Right atrium auricular region (tissue), 2 donors: ENCODE measurements around the gene SLCO1B1. TPM values are rescaled to one million over a fixed set of nuclear protein-coding genes. Genes with fewer than 3 reads are reported as not detected.
"Not testable (repeated sequence)": the region's sequence is repeated elsewhere in the genome, so short reads cannot be mapped to it uniquely, and the experiment has no call there.

Experiments
- DNase-seq: peaks from one replicate; pipeline ENCODE4 v3.0.0-alpha.2; 2019; ENCODE audit warnings: low spot score
- H3K27ac ChIP-seq, 2 donors: fragments of 200-600 bp; sonication (generic); 1 replicate in 1 of 2; 2 replicates in 1 of 2; pipeline ENCODE4 v1.5.1; 2016 to 2019
- H3K27me3 ChIP-seq, 2 donors: fragments of 200-600 bp; sonication (generic); one replicate each; pipeline versions ENCODE4 v1.5.1 to v1.6.0; 2017 to 2019
- H3K36me3 ChIP-seq: fragments of 200-600 bp; sonication (generic); one replicate; pipeline ENCODE4 v1.5.1; 2016
- H3K4me1 ChIP-seq, 2 donors: fragments of 200-600 bp; sonication (generic); one replicate each; pipeline versions ENCODE4 v1.5.1 to v1.6.0; 2017 to 2019
- H3K4me3 ChIP-seq, 2 donors: fragments of 200-600 bp; sonication (generic); 1 replicate in 1 of 2; 2 replicates in 1 of 2; pipeline ENCODE4 v1.5.1; 2017 to 2019; ENCODE audit warnings: mild to moderate bottlenecking in 1 of 2, moderate library complexity in 1 of 2
- H3K9me3 ChIP-seq, 2 donors: fragments of 200-600 bp; sonication (generic); one replicate each; pipeline ENCODE4 v1.5.1; 2019
- total RNA-seq, 2 donors: library from RNA; depleted of rRNA; stranded (reverse); fragments of >200 nt; gene quantifications; one replicate each; pipeline ENCODE4 v1.1.0, GENCODE V29; 2016
- TF ChIP-seq, protein P1 (sequence below), 2 donors: fragments of 200-600 bp; sonication (generic); IDR thresholded peaks; one replicate each; pipeline ENCODE4 v1.5.1; 2019; ENCODE audit warnings: antibody characterized with exemption in 2 of 2

SLCO1B1 gene
- total RNA-seq, 2 donors from 2014 or later: not detected

GRCh38 chr12:21129351-21129750 is 1.6 kb upstream of the SLCO1B1 start:
- Histone ChIP-seq H3K27me3 (no peaks in the 10 kb centered on the region), H3K27ac (no peak overlapping the region), H3K9me3 (no peaks in the 10 kb centered on the region), H3K36me3 (no peaks in the 10 kb centered on the region), H3K4me3 (no peak overlapping the region), H3K4me1 (no peaks in the 10 kb centered on the region)
- DNase-seq: no peak
- TF ChIP-seq, protein P1, sequence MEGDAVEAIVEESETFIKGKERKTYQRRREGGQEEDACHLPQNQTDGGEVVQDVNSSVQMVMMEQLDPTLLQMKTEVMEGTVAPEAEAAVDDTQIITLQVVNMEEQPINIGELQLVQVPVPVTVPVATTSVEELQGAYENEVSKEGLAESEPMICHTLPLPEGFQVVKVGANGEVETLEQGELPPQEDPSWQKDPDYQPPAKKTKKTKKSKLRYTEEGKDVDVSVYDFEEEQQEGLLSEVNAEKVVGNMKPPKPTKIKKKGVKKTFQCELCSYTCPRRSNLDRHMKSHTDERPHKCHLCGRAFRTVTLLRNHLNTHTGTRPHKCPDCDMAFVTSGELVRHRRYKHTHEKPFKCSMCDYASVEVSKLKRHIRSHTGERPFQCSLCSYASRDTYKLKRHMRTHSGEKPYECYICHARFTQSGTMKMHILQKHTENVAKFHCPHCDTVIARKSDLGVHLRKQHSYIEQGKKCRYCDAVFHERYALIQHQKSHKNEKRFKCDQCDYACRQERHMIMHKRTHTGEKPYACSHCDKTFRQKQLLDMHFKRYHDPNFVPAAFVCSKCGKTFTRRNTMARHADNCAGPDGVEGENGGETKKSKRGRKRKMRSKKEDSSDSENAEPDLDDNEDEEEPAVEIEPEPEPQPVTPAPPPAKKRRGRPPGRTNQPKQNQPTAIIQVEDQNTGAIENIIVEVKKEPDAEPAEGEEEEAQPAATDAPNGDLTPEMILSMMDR (IDR thresholded peaks at IDR 0.05): no peak

DNA sequence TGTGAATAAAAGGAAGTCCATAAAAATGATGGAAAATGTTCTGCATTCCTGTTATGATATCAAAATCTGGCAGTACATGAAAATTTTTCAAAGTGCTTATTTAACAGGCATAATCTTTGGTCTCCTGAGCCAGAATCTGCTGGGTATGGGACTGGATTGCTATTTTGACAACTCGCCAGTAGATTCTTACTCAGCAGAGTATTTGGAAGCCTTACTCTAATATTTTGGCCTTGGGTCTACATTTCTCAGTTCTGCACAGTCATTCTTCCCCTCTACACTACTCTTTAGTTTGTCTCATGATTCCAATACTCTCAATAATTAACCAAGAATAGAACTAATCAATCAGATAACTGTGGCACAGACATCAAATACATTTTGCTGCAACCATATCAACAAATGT is 1.1 kb upstream of the SLCO1B1 start:
- no peaks in the 10 kb centered on the region for H3K36me3 ChIP-seq
- H3K4me3 ChIP-seq: no peak overlapping the region
- H3K4me1 ChIP-seq: no peaks in the 10 kb centered on the region
- DNase-seq: no peak
- no peak overlapping the region for H3K27ac ChIP-seq
- TF ChIP-seq, protein P1 (IDR thresholded peaks at IDR 0.05): no peak
- no peaks in the 10 kb centered on the region for H3K9me3 ChIP-seq
- no peaks in the 10 kb centered on the region for H3K27me3 ChIP-seq

DNA sequence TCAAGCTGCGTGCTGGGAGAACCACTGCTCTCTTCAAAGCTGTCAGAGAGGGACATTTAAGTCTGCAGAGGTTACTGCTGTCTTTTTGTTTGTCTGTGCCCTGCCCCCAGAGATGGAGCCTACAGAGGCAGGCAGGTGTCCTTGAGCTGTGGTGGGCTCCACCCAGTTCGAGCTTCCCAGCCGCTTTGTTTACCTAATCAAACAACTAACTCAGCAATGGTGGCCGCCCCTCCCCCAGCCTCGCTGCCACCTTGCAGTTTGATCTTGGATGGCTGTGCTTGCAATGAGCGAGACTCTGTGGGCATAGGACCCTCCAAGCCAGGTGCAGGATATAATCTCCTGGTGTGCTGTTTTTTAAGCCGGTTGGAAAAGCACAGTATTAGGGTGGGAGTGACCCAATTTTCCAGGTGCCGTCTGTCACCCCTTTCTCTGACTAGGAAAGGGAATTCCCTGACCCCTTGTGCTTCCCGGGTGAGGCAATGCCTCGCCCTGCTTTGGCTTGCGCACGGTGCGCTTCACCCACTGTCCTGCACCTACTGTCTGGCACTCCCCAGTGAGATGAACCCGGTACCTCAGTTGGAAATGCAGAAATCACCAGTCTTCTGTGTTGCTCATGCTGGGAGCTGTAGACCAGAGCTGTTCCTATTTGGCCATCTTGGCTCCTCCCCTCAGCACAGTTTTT is 6.5 kb downstream of the SLCO1B1 start:
- not testable (repeated sequence) for H3K27me3 ChIP-seq, H3K4me3 ChIP-seq, H3K36me3 ChIP-seq, H3K9me3 ChIP-seq, DNase-seq, H3K4me1 ChIP-seq, H3K27ac ChIP-seq

DNA sequence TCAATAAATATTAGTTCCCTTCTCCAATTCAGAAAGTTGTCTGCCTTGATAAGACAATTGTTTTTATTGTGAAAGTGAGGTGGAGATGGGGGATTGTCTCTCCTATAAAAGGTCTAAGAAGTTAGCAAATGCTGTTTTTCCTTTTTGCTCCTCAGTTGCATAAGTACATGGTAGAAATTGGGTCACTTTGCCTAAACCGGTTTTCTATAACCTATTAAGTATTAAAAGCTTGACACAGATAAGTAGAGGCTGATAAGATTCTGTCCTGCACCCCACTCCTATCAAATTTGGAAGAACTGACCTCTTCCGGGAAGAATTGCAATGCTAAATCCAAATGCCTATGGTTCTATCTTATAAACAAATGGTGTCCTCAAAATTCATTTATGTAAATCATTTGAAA is 7.0 kb downstream of the SLCO1B1 start:
- Histone ChIP-seq H3K27me3 (no peaks in the 10 kb centered on the region), H3K9me3 (peaks cover 0 to 9% of the 10 kb centered on the region in 2 donors), H3K27ac (no peak overlapping the region), H3K4me3 (no peak overlapping the region), H3K36me3 (no peaks in the 10 kb centered on the region), H3K4me1 (no peaks in the 10 kb centered on the region)
- no peak for DNase-seq
- TF ChIP-seq, protein P1 (IDR thresholded peaks at IDR 0.05): no peak

GRCh38 chr12:21144309-21144708 is 13.3 kb downstream of the SLCO1B1 start:
- no peak overlapping the region for H3K4me3 ChIP-seq
- H3K9me3 ChIP-seq: peaks cover 0 to 17% of the 10 kb centered on the region in 2 donors
- H3K36me3 ChIP-seq: no peaks in the 10 kb centered on the region
- H3K27me3 ChIP-seq: no peaks in the 10 kb centered on the region
- no peak for DNase-seq
- no peaks in the 10 kb centered on the region for H3K4me1 ChIP-seq
- TF ChIP-seq, protein P1 (IDR thresholded peaks at IDR 0.05): no peak
- no peak overlapping the region for H3K27ac ChIP-seq

DNA sequence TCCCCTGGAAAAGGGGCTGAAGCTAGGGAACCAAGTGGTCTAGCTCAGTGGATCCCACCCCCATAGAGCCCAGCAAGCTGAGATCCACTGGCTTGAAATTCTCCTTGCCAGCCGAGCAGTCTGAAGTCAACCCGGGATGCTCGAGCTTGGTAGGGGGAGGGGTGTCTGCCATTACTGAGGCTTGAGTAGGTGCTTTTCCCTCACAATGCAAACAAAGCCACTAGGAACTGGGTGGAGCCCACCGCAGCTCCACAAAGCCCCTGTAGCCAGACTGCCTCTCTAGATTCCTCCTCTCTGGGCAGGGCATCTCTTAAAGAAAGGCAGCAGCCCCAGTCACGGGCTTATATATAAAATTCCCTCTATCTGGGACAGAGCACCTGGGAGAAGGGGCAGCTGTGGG is 18.9 kb downstream of the SLCO1B1 start:
- not testable (repeated sequence) for DNase-seq, H3K27me3 ChIP-seq, H3K27ac ChIP-seq, H3K36me3 ChIP-seq, H3K4me1 ChIP-seq, H3K4me3 ChIP-seq
- peaks cover 0 to 11% of the 10 kb centered on the region in 2 donors for H3K9me3 ChIP-seq

DNA sequence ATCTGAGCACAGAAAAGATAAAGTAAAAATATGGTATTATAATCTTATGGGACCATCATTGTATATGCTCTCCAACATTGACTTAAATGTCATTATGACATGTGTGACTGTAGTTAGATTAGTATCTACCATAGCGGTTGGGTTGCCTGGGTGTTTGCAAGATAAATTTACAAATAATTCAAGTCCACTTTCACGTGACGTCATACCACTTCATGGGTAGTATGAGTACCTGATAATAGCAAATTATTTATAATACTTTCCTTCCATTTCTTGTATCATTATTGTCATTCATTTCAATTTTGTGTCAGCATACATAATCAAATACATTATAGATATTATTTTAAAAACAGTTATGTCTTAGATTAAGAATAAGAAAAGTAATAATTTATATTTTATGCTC is 20.2 kb downstream of the SLCO1B1 start:
- TF ChIP-seq, protein P1 (IDR thresholded peaks at IDR 0.05): no peak
- Histone ChIP-seq H3K4me3 (no peak overlapping the region), H3K27ac (no peak overlapping the region), H3K36me3 (no peaks in the 10 kb centered on the region), H3K27me3 (no peaks in the 10 kb centered on the region), H3K4me1 (no peaks in the 10 kb centered on the region), H3K9me3 (peaks cover 0 to 8% of the 10 kb centered on the region in 2 donors)
- DNase-seq: no peak
